Hepatocyte (in vitro differentiated cells): ENCODE measurements around the gene RRP9. TPM values are rescaled to one million over a fixed set of nuclear protein-coding genes. Genes with fewer than 3 reads are reported as not detected.

ENCODE experiments used
- DNase-seq: peaks from one replicate; pipeline ENCODE4 v3.0.0-alpha.2; 2016; ENCODE audit warnings: low spot score
- H2AFZ ChIP-seq: fragments of 200-600 bp; sonication (generic); 2 replicates; pipeline ENCODE4 v1.6.0; 2016; ENCODE audit warnings: antibody characterized with exemption, mild to moderate bottlenecking
- H3K27ac ChIP-seq: fragments of 200-600 bp; sonication (generic); 2 replicates; pipeline ENCODE4 v1.5.1; 2016; ENCODE audit warnings: mild to moderate bottlenecking
- H3K27me3 ChIP-seq: fragments of 200-600 bp; sonication (generic); 2 replicates; pipeline ENCODE4 v1.6.1; 2016
- H3K36me3 ChIP-seq: fragments of 200-600 bp; sonication (generic); replicated peaks from 2 replicates; pipeline ENCODE4 v1.5.1; 2016; ENCODE audit warnings: low read depth; ENCODE audit not compliant: insufficient read depth
- H3K4me1 ChIP-seq: fragments of 200-600 bp; sonication (generic); 2 replicates; pipeline ENCODE4 v1.5.1; 2016; ENCODE audit warnings: mild to moderate bottlenecking, moderate library complexity; ENCODE audit not compliant: insufficient read depth
- H3K4me2 ChIP-seq: fragments of 200-600 bp; sonication (generic); 2 replicates; pipeline ENCODE4 v1.6.0; 2016
- H3K4me3 ChIP-seq: fragments of 200-600 bp; sonication (generic); 2 replicates; pipeline ENCODE4 v1.5.1; 2016; ENCODE audit warnings: mild to moderate bottlenecking
- H3K79me2 ChIP-seq: fragments of 200-600 bp; sonication (generic); 2 replicates; pipeline ENCODE4 v1.6.0; 2017; ENCODE audit warnings: mild to moderate bottlenecking
- H3K9me2 ChIP-seq: fragments of 200-600 bp; sonication (generic); replicated peaks from 2 replicates; pipeline ENCODE4 v1.6.0; 2017; ENCODE audit warnings: mild to moderate bottlenecking; ENCODE audit not compliant: insufficient read depth
- H3K9me3 ChIP-seq: fragments of 200-600 bp; sonication (generic); 2 replicates; pipeline ENCODE4 v1.5.1; 2016; ENCODE audit warnings: low read depth, mild to moderate bottlenecking
- H4K20me1 ChIP-seq: fragments of 200-600 bp; sonication (generic); 2 replicates; pipeline ENCODE4 v1.6.0; 2016; ENCODE audit warnings: mild to moderate bottlenecking; ENCODE audit not compliant: insufficient read depth, poor library complexity, severe bottlenecking
- EZH2 ChIP-seq: fragments of 200-600 bp; sonication (generic); IDR thresholded peaks from 2 replicates; pipeline ENCODE4 v1.6.1; 2016; ENCODE audit warnings: antibody characterized with exemption, mild to moderate bottlenecking, borderline replicate concordance
- EZH2phosphoT487 ChIP-seq: fragments of 200-600 bp; sonication (generic); IDR thresholded peaks from one replicate; pipeline ENCODE4 v1.6.1; 2018; ENCODE audit warnings: antibody characterized with exemption, mild to moderate bottlenecking, low read depth, moderate library complexity; ENCODE audit not compliant: unreplicated experiment, severe bottlenecking
- WGBS: methylation state at CpG from one replicate; pipeline ENCODE4 v1.1.6; 2016; ENCODE audit warnings: low lambda C conversion rate; ENCODE audit errors: missing lambda C conversion rate; 5-methylcytosine and 5-hydroxymethylcytosine counted together
- polyA plus RNA-seq: library from polyadenylated mRNA; unstranded; fragments of >200 nt; fragmentation: Nextera tagmentation; extraction: Ambion mirVana; gene quantifications from 2 replicates; pipeline ENCODE4 v1.2.1, GENCODE V29; 2016
- total RNA-seq: library from RNA; depleted of rRNA; stranded (reverse); fragments of >200 nt; gene quantifications from 2 replicates; pipeline ENCODE4 v1.2.3, GENCODE V29; 2014
- TF ChIP-seq, protein P1 (sequence below): fragments of 200-600 bp; sonication (generic); IDR thresholded peaks from 2 replicates; pipeline ENCODE4 v1.5.1; 2016; ENCODE audit warnings: antibody characterized with exemption, mild to moderate bottlenecking; ENCODE audit not compliant: poor library complexity

Gene RRP9
- total and polyA plus RNA-seq, 2 experiments from 2014 or later, result 17.5 to 32.8 TPM

- Histone ChIP-seq H3K9me3 (no peaks in the 10 kb centered on the region), H4K20me1 (no peaks in the 10 kb centered on the region), H3K27ac (no peak overlapping the region), H3K79me2 (peaks cover 29% of the 10 kb centered on the region), H3K4me3 (no peak overlapping the region), H3K4me2 (no peak overlapping the region), H3K9me2 (no peaks in the 10 kb centered on the region), H3K27me3 (no peaks in the 10 kb centered on the region), H3K36me3 (no peaks in the 10 kb centered on the region), H2AFZ (no peak overlapping the region), H3K4me1 (peaks cover 17% of the 10 kb centered on the region)
- TF ChIP-seq EZH2phosphoT487, result no peak
- TF ChIP-seq EZH2, result no peak
- TF ChIP-seq, protein P1, sequence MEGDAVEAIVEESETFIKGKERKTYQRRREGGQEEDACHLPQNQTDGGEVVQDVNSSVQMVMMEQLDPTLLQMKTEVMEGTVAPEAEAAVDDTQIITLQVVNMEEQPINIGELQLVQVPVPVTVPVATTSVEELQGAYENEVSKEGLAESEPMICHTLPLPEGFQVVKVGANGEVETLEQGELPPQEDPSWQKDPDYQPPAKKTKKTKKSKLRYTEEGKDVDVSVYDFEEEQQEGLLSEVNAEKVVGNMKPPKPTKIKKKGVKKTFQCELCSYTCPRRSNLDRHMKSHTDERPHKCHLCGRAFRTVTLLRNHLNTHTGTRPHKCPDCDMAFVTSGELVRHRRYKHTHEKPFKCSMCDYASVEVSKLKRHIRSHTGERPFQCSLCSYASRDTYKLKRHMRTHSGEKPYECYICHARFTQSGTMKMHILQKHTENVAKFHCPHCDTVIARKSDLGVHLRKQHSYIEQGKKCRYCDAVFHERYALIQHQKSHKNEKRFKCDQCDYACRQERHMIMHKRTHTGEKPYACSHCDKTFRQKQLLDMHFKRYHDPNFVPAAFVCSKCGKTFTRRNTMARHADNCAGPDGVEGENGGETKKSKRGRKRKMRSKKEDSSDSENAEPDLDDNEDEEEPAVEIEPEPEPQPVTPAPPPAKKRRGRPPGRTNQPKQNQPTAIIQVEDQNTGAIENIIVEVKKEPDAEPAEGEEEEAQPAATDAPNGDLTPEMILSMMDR, result no peak
- DNase-seq, result no peak
- WGBS, result 62% methylated on average over 9 of the region's 9 CpGs
Observed at GRCh38 chr3:51961602-51962569, 20.2 kb upstream of the RRP9 start.

GRCh38 chr3:51961011-51961410 is 19.3 kb upstream of the RRP9 start:
- no peaks in the 10 kb centered on the region for H3K27me3 ChIP-seq
- H3K4me2 ChIP-seq, result no peak overlapping the region
- DNase-seq, result no peak
- no peaks in the 10 kb centered on the region for H3K9me3 ChIP-seq
- no peak overlapping the region for H3K4me3 ChIP-seq
- no peaks in the 10 kb centered on the region for H4K20me1 ChIP-seq
- no peak overlapping the region for H3K27ac ChIP-seq
- H3K4me1 ChIP-seq, result peaks cover 14% of the 10 kb centered on the region
- no peak for TF ChIP-seq EZH2phosphoT487
- TF ChIP-seq, protein P1, result no peak
- no peak for TF ChIP-seq EZH2
- H3K9me2 ChIP-seq, result no peaks in the 10 kb centered on the region
- peaks cover 20% of the 10 kb centered on the region for H3K79me2 ChIP-seq
- WGBS, result 93% methylated on average over 18 of the region's 18 CpGs
- H2AFZ ChIP-seq, result no peak overlapping the region
- H3K36me3 ChIP-seq, result no peaks in the 10 kb centered on the region

DNA sequence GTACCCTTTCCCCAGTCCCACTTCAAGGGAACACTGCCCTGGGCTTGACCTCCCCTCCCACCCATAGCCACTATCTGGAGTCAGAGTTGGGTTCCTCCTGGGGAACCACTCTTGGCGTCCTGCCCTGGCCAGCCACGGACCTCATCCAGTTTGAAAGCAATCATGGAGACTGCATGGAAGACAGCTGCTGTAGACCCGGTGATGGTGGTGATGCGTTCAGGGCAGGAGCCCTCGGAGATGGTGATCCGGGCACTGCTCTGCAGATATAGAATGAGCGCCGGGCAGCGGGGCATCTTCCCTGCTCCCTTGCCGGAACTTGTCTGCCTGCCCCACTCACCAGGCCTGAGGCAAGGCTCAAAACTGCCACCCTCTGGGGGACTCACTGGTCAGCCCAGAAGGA is 18.7 kb upstream of the RRP9 start:
- WGBS, result 96% methylated on average over 10 of the region's 10 CpGs
- peaks cover 13% of the 10 kb centered on the region for H3K4me1 ChIP-seq

More for the DNA sequence above, 18.7 kb upstream of the RRP9 start:
- Histone ChIP-seq H2AFZ (no peak overlapping the region), H3K27me3 (peaks cover 3% of the 10 kb centered on the region), H3K79me2 (peaks cover 14% of the 10 kb centered on the region), H3K4me2 (no peak overlapping the region), H4K20me1 (no peaks in the 10 kb centered on the region), H3K4me3 (no peak overlapping the region), H3K9me3 (no peaks in the 10 kb centered on the region), H3K9me2 (no peaks in the 10 kb centered on the region), H3K27ac (no peak overlapping the region), H3K36me3 (no peaks in the 10 kb centered on the region)
- no peak for DNase-seq
- TF ChIP-seq, protein P1, result no peak
- no peak for TF ChIP-seq EZH2phosphoT487
